NOMO-1 treated with DMSO at 0.1 percent for 48 hours (cell line): Measurements from ENCODE around the gene CIZ1.
"Not testable (repeated sequence)": the region's sequence is repeated elsewhere in the genome, so short reads cannot be mapped to it uniquely, and the experiment has no call there.

Experiments used
- DNase-seq: peaks from one replicate; lab custom pipeline; 2025; ENCODE audit not compliant: unreplicated experiment; lab: John Stamatoyannopoulos, UW

Gene CIZ1

GRCh38 chr9:128191406-128192046, at the start of gene CIZ1:
Gene CIZ1 (minus strand): TSS chr9:128191572. CDS start chr9:128190857, 715 bp downstream.
- DNase-seq, result peak; percentile 57

GRCh38 chr9:128233817-128234406, 42.5 kb upstream of the CIZ1 start:
- DNase-seq, result no peak

GRCh38 chr9:128232528-128233428, 41.4 kb upstream of the CIZ1 start:
- no peak for DNase-seq

GRCh38 chr9:128231638-128232527, 40.5 kb upstream of the CIZ1 start:
- DNase-seq, result no peak

GRCh38 chr9:128230897-128231296, 39.5 kb upstream of the CIZ1 start:
- DNase-seq, result not testable (repeated sequence)

- DNase-seq, result peak; percentile 69
Measured at GRCh38 chr9:128226412-128226801, 35.0 kb upstream of the CIZ1 start.

GRCh38 chr9:128225770-128226411, 34.5 kb upstream of the CIZ1 start:
- no peak for DNase-seq

- DNase-seq, result no peak
Measured at GRCh38 chr9:128224877-128225276, 33.5 kb upstream of the CIZ1 start.

GRCh38 chr9:128222880-128223670, 31.7 kb upstream of the CIZ1 start:
- DNase-seq, result no peak

- DNase-seq, result no peak
Measured at GRCh38 chr9:128222026-128222425, 30.7 kb upstream of the CIZ1 start.

GRCh38 chr9:128219831-128220230, 28.5 kb upstream of the CIZ1 start:
- no peak for DNase-seq

GRCh38 chr9:128218518-128219389, 27.4 kb upstream of the CIZ1 start:
- peak; percentile 96 for DNase-seq

GRCh38 chr9:128218172-128218517, 26.8 kb upstream of the CIZ1 start:
- no peak for DNase-seq

GRCh38 chr9:128216781-128217553, 25.6 kb upstream of the CIZ1 start:
- no peak for DNase-seq

GRCh38 chr9:128215491-128216409, 24.4 kb upstream of the CIZ1 start:
- no peak for DNase-seq

- DNase-seq, result no peak
Measured at GRCh38 chr9:128214571-128215490, 23.5 kb upstream of the CIZ1 start.
